ENCODE data around the gene KLHDC3.

The KLHDC3 gene

GRCh38 chr6:43059168-43060033 lies 45.4 kb downstream of the KLHDC3 start, which contains the start of the genes KLC4 and MRPL2:
Gene KLC4 (plus strand): TSS chr6:43059631. CDS start chr6:43061336, 1,705 bp downstream.
Gene MRPL2 (minus strand): TSS chr6:43059434. CDS start chr6:43059381, 53 bp downstream.
- peak; percentile 91 to 97 (median 95) for DNase-seq

- no peak for DNase-seq
Observed at GRCh38 chr6:43060034-43060754, 46.1 kb downstream of the KLHDC3 start.

GRCh38 chr6:43060755-43061633 lies 46.9 kb downstream of the KLHDC3 start:
- no peak for DNase-seq

- DNase-seq: no peak
Observed at GRCh38 chr6:43061861-43062260, 47.8 kb downstream of the KLHDC3 start.

GRCh38 chr6:43062818-43063217 lies 48.8 kb downstream of the KLHDC3 start:
- no peak for DNase-seq

GRCh38 chr6:43070028-43070632 lies 56.1 kb downstream of the KLHDC3 start:
- no peak for DNase-seq

Measured in activated CD4-positive, CD25-positive, alpha-beta regulatory T cell (primary cell).